ENCODE results near the gene ASB9. TPM values are rescaled to one million over a fixed set of nuclear protein-coding genes. Genes with fewer than 3 reads are reported as not detected.

Gene ASB9, protein sequence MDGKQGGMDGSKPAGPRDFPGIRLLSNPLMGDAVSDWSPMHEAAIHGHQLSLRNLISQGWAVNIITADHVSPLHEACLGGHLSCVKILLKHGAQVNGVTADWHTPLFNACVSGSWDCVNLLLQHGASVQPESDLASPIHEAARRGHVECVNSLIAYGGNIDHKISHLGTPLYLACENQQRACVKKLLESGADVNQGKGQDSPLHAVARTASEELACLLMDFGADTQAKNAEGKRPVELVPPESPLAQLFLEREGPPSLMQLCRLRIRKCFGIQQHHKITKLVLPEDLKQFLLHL
- not detected in 2 replicates for total RNA-seq (2014; rRNA removed; shearing (Covaris generic))
- total RNA-seq (2022), result not detected in 2 replicates
- not detected for Bru-seq, nascent RNA
- not detected for BruChase-seq, experiment 1, labeled RNA remaining after a 6-hour chase
- not detected for BruChase-seq, experiment 2, labeled RNA remaining after a 2-hour chase
- long read RNA-seq, result 0 reads

DNA sequence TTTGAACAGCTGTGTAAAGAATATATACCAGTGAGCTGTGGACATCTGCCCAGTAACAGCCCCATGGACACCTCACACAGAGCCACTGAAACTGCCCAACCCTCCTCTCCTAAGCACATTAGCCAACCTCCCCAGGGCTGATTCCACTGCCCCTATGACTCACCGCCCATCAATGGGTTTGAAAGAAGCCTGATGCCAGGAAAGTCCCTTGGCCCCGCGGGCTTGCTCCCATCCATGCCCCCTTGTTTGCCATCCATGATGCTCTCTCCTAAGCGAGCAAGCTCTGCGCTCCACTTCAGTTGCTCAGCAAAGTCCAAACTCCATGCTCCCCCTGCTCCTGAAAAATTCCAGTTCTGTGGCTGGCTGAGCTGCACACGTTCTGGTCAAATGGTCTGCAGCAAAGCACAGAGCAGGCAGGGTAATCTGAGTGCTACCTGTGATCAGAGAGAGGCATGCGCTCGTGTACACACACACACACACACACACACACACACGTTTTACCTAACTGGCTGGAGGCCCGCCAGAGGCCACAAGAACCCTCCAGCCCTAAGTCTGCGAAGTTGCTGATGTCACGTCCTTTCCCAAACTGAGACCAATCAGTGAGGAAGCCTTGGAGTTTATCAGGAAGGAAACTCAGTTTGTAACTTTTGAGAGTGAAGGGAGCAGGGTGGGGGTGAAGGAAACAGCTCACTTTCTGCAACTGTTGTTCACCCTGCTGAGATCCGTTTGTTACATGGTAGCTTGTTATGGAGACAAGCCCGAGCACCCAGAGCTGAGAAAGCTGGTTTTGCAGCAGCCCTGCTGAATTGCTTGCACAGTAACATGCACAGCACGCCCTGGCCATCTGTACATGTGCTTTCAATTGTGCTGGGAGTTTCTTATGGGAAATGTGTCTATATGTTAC lies at the start of gene ASB9:
ASB9 (minus strand) TSS at position 466 of the 904 bp plus-strand sequence; CDS start at position 257, 209 bp downstream.
- no peak for DNase-seq (ENCODE audit: low spot score)

DNA sequence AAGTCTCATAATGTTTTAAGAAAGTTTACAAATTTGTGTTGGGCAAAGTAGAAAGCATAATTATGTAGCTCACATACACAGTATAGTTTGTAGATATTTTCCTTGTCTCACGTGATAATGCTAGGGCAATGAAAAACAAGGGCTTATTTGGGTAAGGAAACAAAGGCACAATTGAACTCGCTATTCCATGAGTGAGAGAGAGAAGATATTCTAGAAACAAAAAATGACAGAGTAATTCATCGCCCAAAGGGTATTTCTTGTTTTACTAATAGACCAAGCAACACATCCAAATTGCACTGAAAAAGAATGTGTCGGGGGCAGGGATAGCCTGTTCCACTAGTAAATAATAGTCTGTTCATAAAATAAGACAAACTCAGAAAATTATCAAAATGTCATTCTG lies 49.2 kb upstream of the ASB9 start:
- ChIA-PET POLR2A (no interaction called here), CTCF (ENCODE audit: unreplicated experiment) (no interaction called here)
- no peak for TF ChIP-seq EZH2phosphoT487 (IDR thresholded peaks at IDR 0.05; ENCODE audit: borderline replicate concordance, low read depth, low read length)
- TF ChIP-seq, protein P1, sequence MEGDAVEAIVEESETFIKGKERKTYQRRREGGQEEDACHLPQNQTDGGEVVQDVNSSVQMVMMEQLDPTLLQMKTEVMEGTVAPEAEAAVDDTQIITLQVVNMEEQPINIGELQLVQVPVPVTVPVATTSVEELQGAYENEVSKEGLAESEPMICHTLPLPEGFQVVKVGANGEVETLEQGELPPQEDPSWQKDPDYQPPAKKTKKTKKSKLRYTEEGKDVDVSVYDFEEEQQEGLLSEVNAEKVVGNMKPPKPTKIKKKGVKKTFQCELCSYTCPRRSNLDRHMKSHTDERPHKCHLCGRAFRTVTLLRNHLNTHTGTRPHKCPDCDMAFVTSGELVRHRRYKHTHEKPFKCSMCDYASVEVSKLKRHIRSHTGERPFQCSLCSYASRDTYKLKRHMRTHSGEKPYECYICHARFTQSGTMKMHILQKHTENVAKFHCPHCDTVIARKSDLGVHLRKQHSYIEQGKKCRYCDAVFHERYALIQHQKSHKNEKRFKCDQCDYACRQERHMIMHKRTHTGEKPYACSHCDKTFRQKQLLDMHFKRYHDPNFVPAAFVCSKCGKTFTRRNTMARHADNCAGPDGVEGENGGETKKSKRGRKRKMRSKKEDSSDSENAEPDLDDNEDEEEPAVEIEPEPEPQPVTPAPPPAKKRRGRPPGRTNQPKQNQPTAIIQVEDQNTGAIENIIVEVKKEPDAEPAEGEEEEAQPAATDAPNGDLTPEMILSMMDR (conservative IDR thresholded peaks at IDR 0.05; ENCODE audit: low read length), result no peak
- Histone ChIP-seq H3K36me3 (ENCODE audit: insufficient read depth, low read length) (peaks cover 31% of the 10 kb centered on the region), H3K27ac (ENCODE audit: low read depth, low read length, poor library complexity, severe bottlenecking) (no peak overlapping the region), H3K4me3 (ENCODE audit: low read depth, low read length, poor library complexity, severe bottlenecking) (no peak overlapping the region), H2AFZ (ENCODE audit: low read length) (no peak overlapping the region), H3K9me2 (ENCODE audit: insufficient read depth, low read length) (no peaks in the 10 kb centered on the region), H3K4me1 (ENCODE audit: insufficient read depth, low read length, poor library complexity, severe bottlenecking) (no peaks in the 10 kb centered on the region), H3K4me2 (ENCODE audit: low read length) (no peak overlapping the region), H3K9me3 (ENCODE audit: low read length) (no peaks in the 10 kb centered on the region), H4K20me1 (ENCODE audit: insufficient read depth, low read length) (no peaks in the 10 kb centered on the region), H3K79me2 (ENCODE audit: insufficient read depth, low read depth, low read length) (no peaks in the 10 kb centered on the region)
- DNase-seq (ENCODE audit: low spot score), result no peak
- BruUV-seq (replicated peaks), result no TSS peak
- intact Hi-C loops (cut with micrococcal nuclease; ENCODE audit: unreplicated experiment), result no loop called here

More for the DNA sequence above, at the start of gene ASB9:
- Histone ChIP-seq H2AFZ (ENCODE audit: low read length) (no peak within 1 kb of the TSS), H3K4me1 (ENCODE audit: insufficient read depth, low read length, poor library complexity, severe bottlenecking) (no peaks in the 10 kb centered on the region), H3K36me3 (ENCODE audit: insufficient read depth, low read length) (no peaks in the 10 kb centered on the region), H3K9me3 (ENCODE audit: low read length) (no peaks in the 10 kb centered on the region), H3K4me2 (ENCODE audit: low read length) (no peak within 1 kb of the TSS), H3K27ac (ENCODE audit: low read depth, low read length, poor library complexity, severe bottlenecking) (no peak within 1 kb of the TSS), H3K4me3 (ENCODE audit: low read depth, low read length, poor library complexity, severe bottlenecking) (no peak within 1 kb of the TSS), H4K20me1 (ENCODE audit: insufficient read depth, low read length) (no peaks in the 10 kb centered on the region), H3K9me2 (ENCODE audit: insufficient read depth, low read length) (no peaks in the 10 kb centered on the region), H3K79me2 (ENCODE audit: insufficient read depth, low read depth, low read length) (no peaks in the 10 kb centered on the region)
- intact Hi-C loops (cut with micrococcal nuclease; ENCODE audit: unreplicated experiment), result no loop called here
- BruUV-seq (replicated peaks), result no TSS peak
- TF ChIP-seq, protein P1 (conservative IDR thresholded peaks at IDR 0.05; ENCODE audit: low read length), result no peak
- TF ChIP-seq EZH2phosphoT487 (IDR thresholded peaks at IDR 0.05; ENCODE audit: borderline replicate concordance, low read depth, low read length), result no peak
- ChIA-PET CTCF (ENCODE audit: unreplicated experiment) (no interaction called here), POLR2A (no interaction called here)
